OCI-LY1 (cell line): Measurements from ENCODE around the gene ZNF695.
A peak's percentile ranks its signal among the peaks of the same experiment; 100 is the strongest.

Experiments
- H2AFZ ChIP-seq: fragments of 200-600 bp; sonication (generic), shearing (Covaris generic); 2 replicates; pipeline ENCODE4 v1.6.0; 2014; ENCODE audit warnings: antibody characterized with exemption, mild to moderate bottlenecking, low read length
- H3F3A ChIP-seq: fragments of 200-600 bp; sonication (generic), shearing (Covaris generic); 2 replicates; pipeline ENCODE4 v1.6.0; 2014; ENCODE audit warnings: mild to moderate bottlenecking, antibody characterized with exemption, low read length, moderate library complexity; ENCODE audit not compliant: insufficient read depth
- H3K27ac ChIP-seq: fragments of 200-600 bp; sonication (generic); 2 replicates; pipeline ENCODE4 v1.5.1; 2014; ENCODE audit warnings: low read length, mixed run types, mild to moderate bottlenecking, low read depth; ENCODE audit not compliant: poor library complexity, severe bottlenecking
- H3K27me3 ChIP-seq: fragments of 200-600 bp; sonication (generic); 2 replicates; pipeline ENCODE4 v1.6.0; 2014; ENCODE audit warnings: antibody characterized with exemption, mild to moderate bottlenecking, low read length, moderate library complexity; ENCODE audit not compliant: insufficient read depth
- H3K36me3 ChIP-seq: fragments of 200-600 bp; sonication (generic); 2 replicates; pipeline ENCODE4 v1.6.1; 2014; ENCODE audit warnings: mild to moderate bottlenecking, antibody characterized with exemption, low read length, moderate library complexity, mixed read lengths; ENCODE audit not compliant: insufficient read depth
- H3K4me1 ChIP-seq: fragments of 200-600 bp; sonication (generic); 2 replicates; pipeline ENCODE4 v1.5.1; 2014; ENCODE audit warnings: mild to moderate bottlenecking, low read length, moderate library complexity; ENCODE audit not compliant: insufficient read depth, severe bottlenecking
- H3K4me2 ChIP-seq: fragments of 200-600 bp; sonication (generic), shearing (Covaris generic); 2 replicates; pipeline ENCODE4 v1.6.1; 2014; ENCODE audit warnings: low read length
- H3K4me3 ChIP-seq: fragments of 200-600 bp; sonication (generic); 2 replicates; pipeline ENCODE4 v1.5.1; 2014; ENCODE audit warnings: low read length, low read depth, mild to moderate bottlenecking, mixed read lengths; ENCODE audit not compliant: poor library complexity, severe bottlenecking
- H3K79me2 ChIP-seq: fragments of 200-600 bp; shearing (Covaris generic); 2 replicates; pipeline ENCODE4 v1.6.1; 2016; ENCODE audit warnings: mixed run types, low read length, mixed read lengths; ENCODE audit not compliant: insufficient read depth
- H3K9ac ChIP-seq: fragments of 200-600 bp; sonication (generic), shearing (Covaris generic); 2 replicates; pipeline ENCODE4 v1.6.1; 2014; ENCODE audit warnings: mild to moderate bottlenecking, low read length, mixed read lengths
- H3K9me2 ChIP-seq: fragments of 200-600 bp; sonication (generic), shearing (Covaris generic); 2 replicates; pipeline ENCODE4 v1.6.1; 2014; ENCODE audit warnings: low read depth, mild to moderate bottlenecking, low read length, mixed read lengths
- H3K9me3 ChIP-seq: fragments of 200-600 bp; shearing (Covaris generic); 2 replicates; pipeline ENCODE4 v1.6.1; 2014; ENCODE audit warnings: low read length, mixed read lengths
- H4K20me1 ChIP-seq: fragments of 200-600 bp; sonication (generic), shearing (Covaris generic); 2 replicates; pipeline ENCODE4 v1.6.0; 2016; ENCODE audit warnings: mild to moderate bottlenecking, low read length; ENCODE audit not compliant: insufficient read depth
- EZH2 ChIP-seq: fragments of 200-600 bp; sonication (generic), shearing (Covaris generic); IDR thresholded peaks from 2 replicates; pipeline ENCODE4 v1.8.0; 2017; ENCODE audit warnings: borderline replicate concordance, mixed run types, mild to moderate bottlenecking, antibody characterized with exemption, low read length, moderate library complexity, mixed read lengths
- TF ChIP-seq, protein P1 (sequence below): fragments of 200-600 bp; sonication (generic), shearing (Covaris generic); IDR thresholded peaks from 2 replicates; pipeline ENCODE4 v1.5.1; 2017; ENCODE audit warnings: mild to moderate bottlenecking, antibody characterized with exemption, low read length, moderate library complexity, mixed read lengths

ZNF695 gene

DNA sequence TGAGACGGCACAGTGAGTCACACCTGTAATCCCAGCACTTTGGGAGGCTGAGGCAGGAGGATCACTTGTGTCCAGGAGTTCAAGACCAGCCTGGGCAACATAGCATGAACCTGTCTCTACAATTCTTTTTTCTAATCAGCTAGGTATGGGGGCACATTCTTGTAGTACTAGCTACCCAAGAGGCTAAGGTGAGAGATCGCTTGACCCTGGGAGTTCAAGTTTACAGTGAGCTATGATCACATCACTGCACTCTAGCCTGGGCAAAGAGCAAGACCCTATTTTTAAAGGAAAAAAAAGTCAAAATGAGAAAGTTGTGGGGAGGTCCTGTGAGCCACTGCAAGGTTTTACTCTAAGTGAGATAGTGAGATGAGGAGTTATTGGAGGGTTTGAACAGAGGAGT lies 41.4 kb downstream of the ZNF695 start:
- Histone ChIP-seq H3F3A (no peaks in the 10 kb centered on the region), H3K36me3 (no peaks in the 10 kb centered on the region), H3K27ac (no peak overlapping the region), H3K4me1 (no peaks in the 10 kb centered on the region), H2AFZ (no peak overlapping the region), H3K9me2 (no peaks in the 10 kb centered on the region), H3K79me2 (no peaks in the 10 kb centered on the region), H3K27me3 (no peaks in the 10 kb centered on the region), H3K9me3 (peaks cover 2% of the 10 kb centered on the region; the same call in 1 of the 2 replicates), H3K9ac (no peak overlapping the region), H3K4me2 (no peak overlapping the region), H4K20me1 (no peaks in the 10 kb centered on the region), H3K4me3 (no peak overlapping the region)
- TF ChIP-seq EZH2, result no peak
- TF ChIP-seq, protein P1, sequence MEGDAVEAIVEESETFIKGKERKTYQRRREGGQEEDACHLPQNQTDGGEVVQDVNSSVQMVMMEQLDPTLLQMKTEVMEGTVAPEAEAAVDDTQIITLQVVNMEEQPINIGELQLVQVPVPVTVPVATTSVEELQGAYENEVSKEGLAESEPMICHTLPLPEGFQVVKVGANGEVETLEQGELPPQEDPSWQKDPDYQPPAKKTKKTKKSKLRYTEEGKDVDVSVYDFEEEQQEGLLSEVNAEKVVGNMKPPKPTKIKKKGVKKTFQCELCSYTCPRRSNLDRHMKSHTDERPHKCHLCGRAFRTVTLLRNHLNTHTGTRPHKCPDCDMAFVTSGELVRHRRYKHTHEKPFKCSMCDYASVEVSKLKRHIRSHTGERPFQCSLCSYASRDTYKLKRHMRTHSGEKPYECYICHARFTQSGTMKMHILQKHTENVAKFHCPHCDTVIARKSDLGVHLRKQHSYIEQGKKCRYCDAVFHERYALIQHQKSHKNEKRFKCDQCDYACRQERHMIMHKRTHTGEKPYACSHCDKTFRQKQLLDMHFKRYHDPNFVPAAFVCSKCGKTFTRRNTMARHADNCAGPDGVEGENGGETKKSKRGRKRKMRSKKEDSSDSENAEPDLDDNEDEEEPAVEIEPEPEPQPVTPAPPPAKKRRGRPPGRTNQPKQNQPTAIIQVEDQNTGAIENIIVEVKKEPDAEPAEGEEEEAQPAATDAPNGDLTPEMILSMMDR, result no peak

DNA sequence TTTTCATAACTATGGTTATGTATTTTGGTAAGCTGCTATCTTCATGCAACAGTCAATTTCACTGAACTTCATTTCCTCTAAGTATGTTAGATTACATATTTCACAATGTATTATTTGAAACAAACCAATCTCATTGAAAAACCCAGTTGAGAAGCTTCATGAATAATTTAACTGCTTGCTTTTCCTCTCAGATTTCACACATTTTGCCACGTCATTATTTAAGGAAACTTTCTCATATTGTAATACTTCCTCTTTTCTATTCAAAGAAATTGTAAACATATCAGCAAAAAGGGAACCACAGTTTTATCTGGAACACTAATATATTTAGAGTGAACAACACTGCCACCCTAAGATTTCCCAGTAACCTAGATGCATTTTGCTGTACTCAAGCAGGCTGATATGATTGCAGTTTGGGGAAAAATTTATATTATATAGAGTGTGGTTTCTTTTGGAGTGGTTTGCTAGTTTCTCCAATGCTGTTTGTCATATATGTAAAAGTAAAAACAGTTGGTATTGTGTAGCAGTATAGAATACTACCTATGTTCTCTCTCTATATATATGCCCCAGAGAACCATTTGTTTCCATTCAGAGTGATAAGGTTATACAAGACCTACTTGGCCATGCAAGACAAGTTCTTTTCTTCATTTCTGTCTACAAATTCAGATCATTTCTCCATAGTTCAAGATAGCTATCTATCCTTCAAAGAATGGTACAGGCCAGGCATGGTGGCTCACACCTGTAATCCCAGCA lies 47.7 kb downstream of the ZNF695 start:
- Histone ChIP-seq H3K4me1 (peaks cover 9% of the 10 kb centered on the region), H3K79me2 (no peaks in the 10 kb centered on the region), H3K4me2 (peak overlapping the region; percentile 33; the same call in 1 of the 2 replicates), H3K4me3 (no peak overlapping the region), H4K20me1 (no peaks in the 10 kb centered on the region), H3K36me3 (no peaks in the 10 kb centered on the region), H3K27ac (peak overlapping the region; percentile 29), H2AFZ (no peak overlapping the region), H3K27me3 (no peaks in the 10 kb centered on the region), H3K9ac (no peak overlapping the region), H3K9me3 (no peaks in the 10 kb centered on the region), H3F3A (no peaks in the 10 kb centered on the region), H3K9me2 (no peaks in the 10 kb centered on the region)
- TF ChIP-seq, protein P1, result 0 out of 2 replicates have a peak, but pooled peaks have one; percentile 15
- no peak for TF ChIP-seq EZH2

DNA sequence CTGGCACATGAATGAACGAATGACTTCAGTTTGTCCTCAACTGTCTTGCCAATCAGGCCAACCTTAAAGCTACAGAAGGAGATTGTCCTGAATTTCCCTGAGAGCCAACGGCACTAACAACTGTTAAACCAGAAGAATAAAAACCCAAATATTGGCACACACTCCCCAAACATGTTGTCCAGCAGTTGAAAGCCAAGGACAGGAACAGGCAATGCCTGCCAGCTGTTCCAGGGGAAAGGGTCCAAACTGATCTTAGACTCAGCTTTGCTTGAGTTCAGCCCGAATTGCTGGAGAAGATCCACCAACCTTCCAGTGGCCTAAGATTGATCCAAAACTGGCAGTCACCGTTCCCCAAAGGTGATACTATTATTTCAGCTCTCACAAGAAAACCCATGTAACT lies 53.7 kb downstream of the ZNF695 start:
- Histone ChIP-seq H3K27ac (no peak overlapping the region), H3K27me3 (no peaks in the 10 kb centered on the region), H3K79me2 (no peaks in the 10 kb centered on the region), H3K4me3 (no peak overlapping the region), H3K4me1 (no peaks in the 10 kb centered on the region), H3K9me3 (no peaks in the 10 kb centered on the region), H3F3A (no peaks in the 10 kb centered on the region), H3K9me2 (no peaks in the 10 kb centered on the region), H3K4me2 (no peak overlapping the region), H2AFZ (no peak overlapping the region), H3K9ac (no peak overlapping the region), H4K20me1 (no peaks in the 10 kb centered on the region), H3K36me3 (no peaks in the 10 kb centered on the region)
- TF ChIP-seq EZH2, result no peak
- TF ChIP-seq, protein P1, result no peak
